Transverse colon (tissue), 4 donors: ENCODE results near the gene SLC7A10. TPM values are rescaled to one million over a fixed set of nuclear protein-coding genes. Genes with fewer than 3 reads are reported as not detected.

ENCODE experiments used
- DNase-seq: peaks from one replicate; pipeline ENCODE4 v3.0.0-alpha.2; 2019
- H3K27ac ChIP-seq, 4 donors: fragments of 200-600 bp; sonication (generic); 2 replicates each; pipeline ENCODE4 v1.5.1; 2016 to 2018; ENCODE audit warnings: inconsistent platforms in 4 of 4
- H3K27me3 ChIP-seq: fragments of 200-600 bp; sonication (generic); 2 replicates; pipeline ENCODE4 v1.5.1; 2017; ENCODE audit warnings: inconsistent platforms
- H3K36me3 ChIP-seq, 4 donors: fragments of 200-600 bp; sonication (generic); 2 replicates each; pipeline ENCODE4 v1.5.1; 2017 to 2019; ENCODE audit warnings: inconsistent platforms in 4 of 4
- H3K4me1 ChIP-seq, 4 donors: fragments of 200-600 bp; sonication (generic); 2 replicates each; pipeline ENCODE4 v1.5.1; 2017 to 2020; ENCODE audit warnings: inconsistent platforms in 4 of 4
- H3K4me3 ChIP-seq, 4 donors: fragments of 200-600 bp; sonication (generic); 1 replicate in 1 of 4; 2 replicates in 3 of 4; pipeline versions ENCODE4 v1.5.1 to v1.6.1; 2017 to 2019; ENCODE audit warnings: inconsistent platforms in 4 of 4
- H3K9me3 ChIP-seq, 2 donors: fragments of 200-600 bp; sonication (generic); 2 replicates each; pipeline ENCODE4 v1.5.1; 2017 to 2019; ENCODE audit warnings: inconsistent platforms in 2 of 2
- EP300 ChIP-seq: sonication (generic); formaldehyde crosslinking; IDR thresholded peaks from one replicate; pipeline ENCODE4 v1.6.1; 2017; ENCODE audit warnings: antibody characterized with exemption, low read depth
- POLR2A ChIP-seq: fragments of 450-650 bp; IDR thresholded peaks from one replicate; pipeline ENCODE4 v1.6.1; 2016; ENCODE audit warnings: antibody characterized with exemption, mild to moderate bottlenecking, moderate library complexity
- POLR2AphosphoS5 ChIP-seq, 3 donors: sonication (generic); formaldehyde crosslinking; IDR thresholded peaks; one replicate each; pipeline ENCODE4 v1.6.1; 2016; ENCODE audit warnings: antibody characterized with exemption in 3 of 3
- WGBS, 2 donors: methylation state at CpG; one replicate each; pipeline ENCODE4 v1.1.5; 2018; ENCODE audit warnings: low coverage in 1 of 2; 5-methylcytosine and 5-hydroxymethylcytosine counted together
- in situ Hi-C, 4 donors: fragments of 200-750 bp; cut with MboI; loops; one replicate each; pipeline versions ENCODE4 v1.15.0 to v1.15.1; 2017; ENCODE audit warnings: low sequenced_read_pairs in 3 of 4, low pct_ligation_motif_present in 1 of 4, low pct_unique_long_range_greater_than_20kb in 1 of 4
- intact Hi-C: fragments of 100-400 bp; cut with DNase I; formaldehyde crosslinking; loops from one replicate; pipeline ENCODE4 v1.15.1; 2023; ENCODE audit warnings: low total_unique reads
- total RNA-seq, 4 donors: library from RNA; depleted of rRNA; stranded (reverse); fragments of >200 nt; gene quantifications; one replicate each; pipeline ENCODE4 v1.1.0, GENCODE V29; 2016
- TF ChIP-seq, protein P1 (sequence below), 5 experiments: fragments of 200-600 bp in 3 of 5; fragments of 450-650 bp in 2 of 5; sonication (generic) in 3 of 5; IDR thresholded peaks; 1 replicate in 2 of 5; 2 replicates in 3 of 5; pipeline ENCODE4 v1.5.1; 2016 to 2017; ENCODE audit warnings: antibody characterized with exemption in 5 of 5, inconsistent platforms in 3 of 5, mild to moderate bottlenecking in 2 of 5, moderate library complexity in 1 of 5

The SLC7A10 gene
- total RNA-seq, 4 donors from 2014 or later, result 0.48 TPM; not detected in 3

DNA sequence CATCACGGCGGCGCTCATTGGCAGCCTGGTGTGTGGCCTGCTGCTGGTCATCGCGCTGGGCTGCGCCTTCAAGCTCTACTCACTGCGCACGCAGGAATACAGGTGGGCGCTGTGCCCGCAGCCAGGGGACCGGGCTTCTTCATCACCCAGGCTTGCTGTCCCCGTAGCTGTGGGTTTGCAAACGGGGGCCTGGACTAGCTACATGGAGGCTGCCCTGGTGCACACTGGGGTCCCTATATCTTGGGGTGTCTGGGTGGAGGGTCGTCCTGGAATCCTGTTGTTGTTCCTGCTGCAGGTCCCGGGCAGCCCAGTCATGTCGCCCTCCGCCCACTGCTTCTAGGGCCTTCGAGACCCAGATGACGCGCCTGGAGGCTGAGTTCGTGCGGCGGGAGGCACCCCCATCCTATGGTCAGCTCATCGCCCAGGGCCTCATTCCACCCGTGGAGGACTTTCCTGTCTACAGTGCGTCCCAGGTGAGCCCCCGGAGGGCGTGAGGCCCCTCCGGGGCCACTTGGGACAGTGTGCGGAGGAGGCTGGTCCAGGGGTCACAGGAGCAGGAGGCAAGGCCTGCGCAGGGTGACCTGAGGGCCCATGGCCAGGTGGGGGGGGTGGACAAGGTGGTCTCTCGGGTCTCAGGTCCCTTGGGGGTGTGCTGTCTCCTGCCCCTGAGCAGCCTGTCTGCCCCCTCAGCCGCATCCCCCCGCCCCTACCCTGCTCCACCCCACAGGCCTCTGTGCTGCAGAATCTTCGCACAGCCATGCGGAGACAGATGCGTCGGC is 19.2 kb downstream of the SLC7A10 start:
- Histone ChIP-seq H3K27ac (no peak overlapping the region), H3K4me1 (no peaks in the 10 kb centered on the region), H3K9me3 (no peaks in the 10 kb centered on the region), H3K36me3 (no peaks in the 10 kb centered on the region), H3K27me3 (no peaks in the 10 kb centered on the region), H3K4me3 (no peak overlapping the region)
- in situ Hi-C loops, result no loop called here
- no peak for DNase-seq
- TF ChIP-seq EP300, result no peak
- TF ChIP-seq POLR2AphosphoS5 (IDR thresholded peaks at IDR 0.05), result no peak
- no peak for TF ChIP-seq POLR2A
- TF ChIP-seq, protein P1, sequence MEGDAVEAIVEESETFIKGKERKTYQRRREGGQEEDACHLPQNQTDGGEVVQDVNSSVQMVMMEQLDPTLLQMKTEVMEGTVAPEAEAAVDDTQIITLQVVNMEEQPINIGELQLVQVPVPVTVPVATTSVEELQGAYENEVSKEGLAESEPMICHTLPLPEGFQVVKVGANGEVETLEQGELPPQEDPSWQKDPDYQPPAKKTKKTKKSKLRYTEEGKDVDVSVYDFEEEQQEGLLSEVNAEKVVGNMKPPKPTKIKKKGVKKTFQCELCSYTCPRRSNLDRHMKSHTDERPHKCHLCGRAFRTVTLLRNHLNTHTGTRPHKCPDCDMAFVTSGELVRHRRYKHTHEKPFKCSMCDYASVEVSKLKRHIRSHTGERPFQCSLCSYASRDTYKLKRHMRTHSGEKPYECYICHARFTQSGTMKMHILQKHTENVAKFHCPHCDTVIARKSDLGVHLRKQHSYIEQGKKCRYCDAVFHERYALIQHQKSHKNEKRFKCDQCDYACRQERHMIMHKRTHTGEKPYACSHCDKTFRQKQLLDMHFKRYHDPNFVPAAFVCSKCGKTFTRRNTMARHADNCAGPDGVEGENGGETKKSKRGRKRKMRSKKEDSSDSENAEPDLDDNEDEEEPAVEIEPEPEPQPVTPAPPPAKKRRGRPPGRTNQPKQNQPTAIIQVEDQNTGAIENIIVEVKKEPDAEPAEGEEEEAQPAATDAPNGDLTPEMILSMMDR (IDR thresholded peaks at IDR 0.05), result no peak
- WGBS, 2 donors, result 86% methylated on average over 27 of the region's 38 CpGs; no CpG with 5 or more reads in 1 of the 2 donors
- intact Hi-C loops, result no loop called here

DNA sequence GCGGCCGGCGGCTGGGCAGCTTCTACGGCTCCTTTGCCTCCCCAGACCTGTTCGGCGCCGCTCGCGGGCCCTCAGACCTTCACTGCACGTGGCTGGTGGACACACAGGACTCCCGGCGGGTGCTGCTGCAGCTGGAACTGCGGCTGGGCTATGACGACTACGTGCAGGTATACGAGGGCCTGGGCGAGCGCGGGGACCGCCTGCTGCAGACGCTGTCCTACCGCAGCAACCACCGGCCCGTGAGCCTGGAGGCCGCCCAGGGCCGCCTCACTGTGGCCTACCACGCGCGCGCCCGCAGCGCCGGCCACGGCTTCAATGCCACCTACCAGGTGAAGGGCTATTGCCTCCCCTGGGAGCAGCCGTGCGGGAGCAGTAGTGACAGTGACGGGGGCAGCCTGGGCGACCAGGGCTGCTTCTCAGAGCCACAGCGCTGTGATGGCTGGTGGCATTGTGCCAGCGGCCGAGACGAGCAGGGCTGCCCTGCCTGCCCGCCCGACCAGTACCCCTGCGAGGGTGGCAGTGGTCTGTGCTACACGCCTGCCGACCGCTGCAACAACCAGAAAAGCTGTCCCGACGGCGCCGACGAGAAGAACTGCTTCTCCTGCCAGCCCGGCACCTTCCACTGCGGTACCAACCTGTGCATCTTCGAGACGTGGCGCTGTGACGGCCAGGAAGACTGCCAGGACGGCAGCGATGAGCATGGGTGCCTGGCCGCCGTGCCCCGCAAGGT is 20.0 kb downstream of the SLC7A10 start:
- H3K4me3 ChIP-seq, result no peak overlapping the region
- intact Hi-C loops, result no loop called here
- no peak for DNase-seq
- 94% methylated on average over 57 of the region's 64 CpGs; no CpG with 5 or more reads in 1 of the 2 donors for WGBS, 2 donors
- H3K4me1 ChIP-seq, result no peaks in the 10 kb centered on the region
- TF ChIP-seq EP300 (no peak), POLR2A (no peak), POLR2AphosphoS5 (IDR thresholded peaks at IDR 0.05) (no peak)
- TF ChIP-seq, protein P1 (IDR thresholded peaks at IDR 0.05), result no peak
- no peaks in the 10 kb centered on the region for H3K27me3 ChIP-seq
- H3K36me3 ChIP-seq, result no peaks in the 10 kb centered on the region
- no peak overlapping the region for H3K27ac ChIP-seq
- H3K9me3 ChIP-seq, result no peaks in the 10 kb centered on the region
- in situ Hi-C loops, result no loop called here

DNA sequence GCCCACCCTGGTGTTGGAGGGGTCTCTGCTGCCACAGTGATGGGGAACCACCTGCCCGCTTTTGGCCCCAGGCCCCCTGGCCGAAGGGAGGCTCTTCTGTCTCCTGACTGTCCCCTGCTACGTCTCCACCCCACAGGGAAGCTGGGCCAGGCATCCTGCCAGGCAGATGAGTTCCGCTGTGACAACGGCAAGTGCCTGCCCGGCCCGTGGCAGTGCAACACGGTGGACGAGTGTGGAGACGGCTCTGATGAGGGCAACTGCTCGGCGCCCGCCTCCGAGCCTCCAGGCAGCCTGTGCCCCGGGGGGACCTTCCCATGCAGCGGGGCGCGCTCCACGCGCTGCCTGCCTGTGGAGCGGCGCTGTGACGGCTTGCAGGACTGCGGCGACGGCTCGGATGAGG is 20.5 kb downstream of the SLC7A10 start:
- Histone ChIP-seq H3K27me3 (no peaks in the 10 kb centered on the region), H3K36me3 (no peaks in the 10 kb centered on the region), H3K27ac (no peak overlapping the region), H3K4me3 (no peak overlapping the region), H3K4me1 (no peaks in the 10 kb centered on the region), H3K9me3 (no peaks in the 10 kb centered on the region)
- in situ Hi-C loops, result no loop called here
- intact Hi-C loops, result no loop called here
- no peak for DNase-seq
- TF ChIP-seq, protein P1 (IDR thresholded peaks at IDR 0.05), result no peak
- TF ChIP-seq POLR2AphosphoS5 (IDR thresholded peaks at IDR 0.05), result no peak
- no peak for TF ChIP-seq POLR2A
- 96% methylated on average over 27 of the region's 27 CpGs; no CpG with 5 or more reads in 1 of the 2 donors for WGBS, 2 donors

DNA sequence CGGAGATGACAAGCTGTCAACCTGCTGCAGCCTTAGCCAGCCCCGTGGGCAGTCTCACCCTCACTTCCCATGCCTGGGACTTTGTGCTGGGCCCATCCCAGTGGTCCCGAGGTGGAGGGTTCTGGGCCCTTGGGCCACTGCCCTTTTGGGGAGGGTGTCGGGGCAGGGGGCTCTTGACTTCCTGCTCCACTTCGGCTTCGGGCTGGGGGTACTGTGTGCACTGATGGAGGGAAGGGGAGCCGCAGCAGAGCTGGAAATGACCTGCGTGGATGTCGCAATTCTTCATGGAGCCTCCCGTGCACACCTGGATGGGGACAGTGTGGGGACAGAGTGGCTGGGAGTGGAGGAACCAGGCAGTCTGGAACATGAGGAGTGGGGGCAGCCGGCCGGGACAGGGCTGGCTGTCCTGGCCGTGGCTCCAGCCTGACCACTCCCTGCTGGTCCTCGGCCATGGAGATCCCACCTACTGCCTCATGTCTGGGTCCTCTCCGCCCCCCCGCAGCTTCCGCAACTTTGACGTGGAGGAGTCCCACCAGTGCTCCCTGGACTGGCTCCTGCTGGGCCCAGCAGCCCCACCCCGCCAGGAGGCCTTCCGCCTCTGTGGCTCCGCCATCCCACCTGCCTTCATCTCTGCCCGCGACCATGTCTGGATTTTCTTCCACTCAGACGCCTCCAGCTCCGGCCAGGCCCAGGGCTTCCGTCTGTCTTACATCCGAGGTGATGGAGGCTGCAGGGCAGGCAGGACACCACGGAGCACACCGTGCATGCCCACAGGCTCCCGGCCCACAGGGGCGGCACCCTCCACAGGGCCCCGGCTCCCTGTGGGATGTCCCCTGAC is 21.3 kb downstream of the SLC7A10 start:
- in situ Hi-C loops, result no loop called here

More for the DNA sequence above, 21.3 kb downstream of the SLC7A10 start:
- no peak overlapping the region for H3K27ac ChIP-seq
- intact Hi-C loops, result no loop called here
- H3K9me3 ChIP-seq, result no peaks in the 10 kb centered on the region
- H3K4me3 ChIP-seq, result no peak overlapping the region
- TF ChIP-seq, protein P1 (IDR thresholded peaks at IDR 0.05), result no peak
- TF ChIP-seq POLR2A (no peak), EP300 (no peak), POLR2AphosphoS5 (IDR thresholded peaks at IDR 0.05) (no peak)
- no peak for DNase-seq
- 91% methylated on average over 30 of the region's 32 CpGs; no CpG with 5 or more reads in 1 of the 2 donors for WGBS, 2 donors
- no peaks in the 10 kb centered on the region for H3K36me3 ChIP-seq
- H3K4me1 ChIP-seq, result no peaks in the 10 kb centered on the region
- no peaks in the 10 kb centered on the region for H3K27me3 ChIP-seq
